Left forelimb (tissue), 1 donor: Measurements from ENCODE around the gene MIA2.
"Not testable (repeated sequence)": the region's sequence is repeated elsewhere in the genome, so short reads cannot be mapped to it uniquely, and the experiment has no call there.

Experiments used
- DNase-seq: peaks from one replicate; pipeline ENCODE4 v3.0.0-alpha.2; 2018; ENCODE audit warnings: low spot score

The MIA2 gene, protein sequence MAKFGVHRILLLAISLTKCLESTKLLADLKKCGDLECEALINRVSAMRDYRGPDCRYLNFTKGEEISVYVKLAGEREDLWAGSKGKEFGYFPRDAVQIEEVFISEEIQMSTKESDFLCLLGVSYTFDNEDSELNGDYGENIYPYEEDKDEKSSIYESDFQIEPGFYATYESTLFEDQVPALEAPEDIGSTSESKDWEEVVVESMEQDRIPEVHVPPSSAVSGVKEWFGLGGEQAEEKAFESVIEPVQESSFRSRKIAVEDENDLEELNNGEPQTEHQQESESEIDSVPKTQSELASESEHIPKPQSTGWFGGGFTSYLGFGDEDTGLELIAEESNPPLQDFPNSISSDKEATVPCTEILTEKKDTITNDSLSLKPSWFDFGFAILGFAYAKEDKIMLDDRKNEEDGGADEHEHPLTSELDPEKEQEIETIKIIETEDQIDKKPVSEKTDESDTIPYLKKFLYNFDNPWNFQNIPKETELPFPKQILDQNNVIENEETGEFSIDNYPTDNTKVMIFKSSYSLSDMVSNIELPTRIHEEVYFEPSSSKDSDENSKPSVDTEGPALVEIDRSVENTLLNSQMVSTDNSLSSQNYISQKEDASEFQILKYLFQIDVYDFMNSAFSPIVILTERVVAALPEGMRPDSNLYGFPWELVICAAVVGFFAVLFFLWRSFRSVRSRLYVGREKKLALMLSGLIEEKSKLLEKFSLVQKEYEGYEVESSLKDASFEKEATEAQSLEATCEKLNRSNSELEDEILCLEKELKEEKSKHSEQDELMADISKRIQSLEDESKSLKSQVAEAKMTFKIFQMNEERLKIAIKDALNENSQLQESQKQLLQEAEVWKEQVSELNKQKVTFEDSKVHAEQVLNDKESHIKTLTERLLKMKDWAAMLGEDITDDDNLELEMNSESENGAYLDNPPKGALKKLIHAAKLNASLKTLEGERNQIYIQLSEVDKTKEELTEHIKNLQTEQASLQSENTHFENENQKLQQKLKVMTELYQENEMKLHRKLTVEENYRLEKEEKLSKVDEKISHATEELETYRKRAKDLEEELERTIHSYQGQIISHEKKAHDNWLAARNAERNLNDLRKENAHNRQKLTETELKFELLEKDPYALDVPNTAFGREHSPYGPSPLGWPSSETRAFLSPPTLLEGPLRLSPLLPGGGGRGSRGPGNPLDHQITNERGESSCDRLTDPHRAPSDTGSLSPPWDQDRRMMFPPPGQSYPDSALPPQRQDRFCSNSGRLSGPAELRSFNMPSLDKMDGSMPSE (N-terminal part only)

DNA sequence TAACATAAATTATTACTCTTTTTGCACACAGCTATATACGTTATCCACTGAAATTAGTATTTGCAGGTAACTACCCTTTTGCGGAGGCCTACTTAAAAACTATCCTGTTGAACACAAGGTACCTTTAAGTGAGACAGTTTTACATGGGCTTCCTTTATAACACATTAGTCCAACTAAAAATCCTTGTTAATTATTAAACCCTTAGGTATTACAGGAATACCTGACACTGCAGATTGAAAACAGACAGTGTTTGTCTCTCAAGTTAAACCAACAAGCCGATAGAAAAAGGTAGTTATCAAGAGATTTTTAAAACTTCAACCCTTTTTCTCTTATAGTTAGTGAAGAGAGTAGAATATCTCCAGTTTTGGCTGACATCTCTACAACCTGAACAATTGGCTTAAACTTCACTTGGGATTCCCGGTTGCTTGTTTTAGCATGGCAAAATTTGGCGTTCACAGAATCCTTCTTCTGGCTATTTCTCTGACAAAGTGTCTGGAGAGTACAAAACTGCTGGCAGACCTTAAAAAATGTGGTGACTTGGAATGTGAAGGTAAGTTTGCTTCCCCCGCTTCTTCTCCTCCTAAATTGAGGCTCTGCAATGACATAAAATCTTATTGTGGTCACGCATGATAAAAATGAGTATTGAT lies at the start of gene MIA2:
MIA2 (plus strand) TSS at position 236 of the 647 bp plus-strand sequence; CDS start at position 436, 200 bp downstream.
- DNase-seq = no peak

DNA sequence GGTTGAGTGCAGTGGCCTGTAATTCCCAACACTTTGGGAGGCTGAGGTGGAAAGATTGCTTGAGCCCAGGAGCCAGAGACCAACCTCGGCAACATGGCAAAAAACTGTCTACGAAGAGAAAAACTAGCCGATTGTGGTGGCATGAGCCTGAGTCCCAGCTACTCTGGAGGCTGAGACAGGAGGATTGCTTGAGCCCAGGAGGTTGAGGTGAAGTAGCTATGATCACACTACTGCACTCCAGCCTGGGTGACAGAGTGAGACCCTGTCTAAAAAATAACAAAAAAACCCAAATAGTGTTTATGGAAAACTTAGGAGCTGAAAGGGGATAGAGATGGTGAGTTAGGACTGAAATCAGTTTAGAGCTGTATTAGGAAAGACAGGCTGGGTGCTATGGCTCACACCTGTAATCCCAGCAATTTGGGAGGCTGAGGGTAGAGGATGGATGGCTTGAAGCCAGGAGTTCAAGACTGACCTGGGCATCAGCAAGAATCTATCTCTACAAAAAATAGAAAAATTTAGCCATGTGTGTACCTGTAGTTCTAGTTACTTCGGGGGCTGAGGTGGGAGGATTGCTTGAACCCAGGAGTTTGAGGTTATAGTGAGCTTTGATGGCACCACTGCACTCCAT lies 49.0 kb upstream of the MIA2 start:
- no peak for DNase-seq

DNA sequence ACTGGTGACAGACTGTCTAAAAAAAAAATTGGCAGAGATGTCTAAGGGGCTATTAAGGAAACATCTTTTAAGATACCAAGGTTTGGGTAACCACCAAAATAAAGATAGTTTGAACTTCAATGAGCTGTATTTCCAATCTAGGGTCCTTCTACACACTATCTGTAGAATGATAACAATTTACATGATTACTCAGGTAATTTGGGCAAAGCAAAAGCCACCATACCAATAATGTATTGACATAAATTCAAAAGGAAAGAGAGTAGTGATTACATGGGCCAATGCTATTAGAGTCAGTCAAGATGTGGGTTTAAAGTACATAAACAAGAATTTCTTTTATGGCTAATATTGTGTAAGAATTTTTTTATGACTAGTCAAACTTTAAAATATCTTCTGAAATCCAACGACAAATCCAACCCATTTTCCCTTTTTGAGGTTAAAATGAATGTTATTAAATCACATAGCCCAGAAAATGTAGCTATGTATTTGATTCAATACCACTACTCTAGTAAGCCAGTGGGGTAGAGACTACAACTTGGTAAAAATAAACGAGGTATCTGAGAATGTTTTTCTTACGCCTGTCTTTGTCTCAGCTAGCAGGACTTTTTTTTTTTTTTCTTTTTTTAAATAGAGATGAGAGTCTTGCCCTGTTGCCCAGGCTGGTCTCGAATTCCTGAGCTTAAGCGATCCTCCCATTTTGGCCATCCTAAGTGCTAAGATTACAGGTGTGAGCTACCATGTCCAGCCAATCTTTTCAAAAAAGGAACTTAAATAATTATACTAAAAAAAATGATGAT lies 48.3 kb upstream of the MIA2 start:
- DNase-seq = no peak

DNA sequence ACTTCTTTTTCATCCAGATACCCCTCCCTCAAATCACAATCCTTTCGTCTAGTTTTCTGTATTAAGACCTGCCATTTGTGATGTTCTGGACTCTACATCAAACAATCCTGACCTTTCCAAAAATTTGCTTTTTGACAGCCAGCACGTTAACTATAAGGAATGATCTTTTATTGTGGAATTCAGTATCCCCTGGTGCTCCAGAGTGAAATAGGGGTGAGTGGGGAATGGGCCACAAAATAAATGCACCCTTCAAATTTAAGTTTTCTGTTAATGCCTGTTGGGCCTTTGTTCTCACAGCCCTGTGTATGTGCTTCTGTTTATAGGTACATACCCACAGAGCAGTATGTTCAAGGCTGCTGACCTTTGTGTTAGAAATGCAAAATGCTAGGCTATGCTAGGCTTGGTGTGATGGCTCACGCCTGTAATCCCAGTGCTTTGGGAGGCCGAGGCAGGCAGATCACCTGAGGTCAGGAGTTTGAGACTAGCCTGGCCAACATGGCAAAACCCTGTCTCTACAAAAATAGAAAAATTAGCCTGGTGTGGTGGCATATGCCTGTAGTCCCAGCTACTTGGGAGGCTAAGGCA lies 46.7 kb upstream of the MIA2 start:
- DNase-seq = no peak

DNA sequence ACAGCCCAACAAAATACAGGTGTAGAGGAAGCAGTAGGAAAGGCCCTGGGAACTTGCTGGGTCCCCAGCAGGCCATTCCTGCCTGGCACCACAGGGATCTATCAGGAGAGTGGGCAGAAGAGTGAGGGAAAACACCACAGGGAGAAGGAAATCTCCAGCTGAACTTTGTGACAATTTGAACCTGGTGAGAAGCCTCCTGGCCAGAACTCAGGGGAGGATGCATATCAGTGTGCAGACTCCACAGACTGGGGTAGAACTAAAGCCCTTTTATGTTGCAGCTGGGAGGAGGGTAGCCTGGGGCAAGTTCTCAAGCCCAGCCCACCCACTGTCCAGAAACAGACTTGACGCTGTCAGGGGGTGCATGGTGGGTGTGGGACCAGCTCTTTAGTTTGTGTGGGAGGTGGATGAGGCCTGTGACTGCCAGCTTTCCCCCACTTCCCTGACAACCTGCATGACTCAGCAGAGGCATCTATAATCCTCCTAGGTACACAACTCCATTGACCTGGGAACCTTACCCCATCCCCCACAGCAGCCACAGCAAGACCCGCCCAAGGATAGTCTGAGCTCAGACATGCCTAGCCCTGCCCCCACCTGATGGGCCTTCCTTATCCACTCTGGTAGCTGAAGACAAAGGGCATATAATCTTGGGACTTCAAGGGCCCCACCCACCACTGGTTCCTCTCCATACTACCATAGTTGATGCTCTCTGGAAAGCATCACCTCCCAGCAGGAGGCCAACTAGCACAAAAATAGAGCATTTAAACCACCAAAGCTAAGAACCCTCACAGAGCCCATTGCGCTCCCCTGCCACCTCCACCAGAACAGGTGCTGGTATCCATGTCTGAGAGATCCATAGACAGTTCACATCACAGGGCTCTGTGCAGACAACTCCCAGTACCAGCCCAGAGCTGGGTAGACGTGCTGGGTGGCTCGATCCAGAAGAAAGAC lies 29.8 kb upstream of the MIA2 start:
- no peak for DNase-seq

DNA sequence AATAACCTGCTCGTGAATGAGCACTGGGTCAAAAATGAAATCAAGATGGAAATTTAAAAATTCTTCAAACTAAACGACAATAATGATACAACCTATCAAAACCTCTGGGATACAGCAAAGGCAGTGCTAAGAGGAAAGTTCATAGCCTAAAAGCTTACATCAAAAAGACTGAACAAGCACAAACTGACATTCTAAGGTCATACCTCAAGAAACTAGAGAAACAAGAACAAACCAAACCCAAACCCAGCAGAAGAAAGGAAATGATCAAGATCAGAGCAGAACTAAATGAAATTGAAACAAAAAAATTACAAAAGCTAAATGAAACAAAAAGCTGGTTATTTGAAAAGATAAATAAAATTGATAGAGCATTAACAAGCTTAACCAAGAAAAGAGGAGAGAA lies 26.3 kb upstream of the MIA2 start:
- not testable (repeated sequence) for DNase-seq

DNA sequence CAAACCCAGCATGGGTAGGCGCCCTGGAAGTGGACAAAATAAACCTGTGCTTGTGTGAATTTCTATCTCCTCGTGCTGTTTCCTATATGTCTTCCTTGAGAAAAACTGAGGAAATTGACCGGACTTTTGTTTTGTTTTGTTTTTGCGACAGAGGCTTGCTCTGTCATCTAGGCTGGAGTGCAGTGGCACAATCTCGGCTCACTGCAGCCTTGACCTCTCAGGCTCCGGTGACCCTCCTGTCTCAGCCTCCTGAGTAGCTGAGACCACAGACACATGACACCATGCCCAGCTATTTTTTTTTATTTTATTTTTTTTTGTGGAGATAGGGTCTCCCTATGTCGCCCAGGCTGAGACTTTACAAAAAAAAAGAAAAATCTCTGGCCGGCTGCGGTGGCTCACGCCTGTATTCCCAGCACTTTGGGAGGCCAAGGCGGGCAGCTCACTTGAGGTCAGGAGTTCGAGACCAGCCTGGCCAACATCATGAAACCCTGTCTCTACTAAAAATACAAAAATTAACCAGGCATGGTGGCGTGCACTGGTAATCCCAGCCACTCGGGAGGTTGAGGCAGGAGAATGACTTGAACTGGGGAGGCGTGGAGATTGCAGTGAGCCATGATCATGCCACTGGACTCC lies 22.5 kb upstream of the MIA2 start:
- DNase-seq = no peak

DNA sequence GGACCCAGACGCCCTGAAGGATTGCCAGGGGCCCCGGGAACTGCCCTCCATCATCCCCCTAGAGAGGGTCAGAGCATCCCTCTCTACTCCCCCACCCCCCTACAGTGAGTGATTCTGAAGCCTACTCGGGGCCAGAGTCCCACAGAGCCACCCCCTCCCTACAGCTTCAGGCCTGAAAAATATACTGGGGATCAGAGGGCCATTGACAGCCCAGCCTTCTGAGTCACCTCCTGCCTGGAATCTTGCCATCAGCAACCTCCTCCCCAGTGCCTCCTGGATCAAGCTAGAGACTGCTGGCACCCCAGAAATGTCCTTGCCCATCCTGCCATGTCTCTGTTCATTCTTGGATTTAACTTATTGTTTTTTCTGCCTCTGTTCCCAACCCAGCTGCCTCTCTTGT lies 21.7 kb upstream of the MIA2 start:
- DNase-seq = no peak

DNA sequence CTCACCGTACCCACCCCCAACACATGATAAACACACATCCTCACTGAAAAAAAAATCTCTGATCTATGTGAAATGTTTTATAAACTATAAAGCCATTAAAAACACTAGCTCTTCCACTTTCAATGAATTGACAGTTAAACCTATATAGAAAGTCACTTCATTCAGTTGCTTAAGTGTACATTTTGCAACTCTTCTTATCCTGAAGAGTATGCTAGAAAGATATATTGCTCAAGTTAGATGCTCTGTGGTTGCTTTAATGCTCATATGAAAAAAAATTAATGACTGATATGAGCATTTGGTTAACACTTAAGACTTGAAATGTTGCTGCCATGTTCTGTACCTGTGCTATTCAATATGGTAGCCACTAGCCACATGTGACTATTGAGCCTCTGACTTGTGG lies 21.0 kb upstream of the MIA2 start:
- DNase-seq = no peak

DNA sequence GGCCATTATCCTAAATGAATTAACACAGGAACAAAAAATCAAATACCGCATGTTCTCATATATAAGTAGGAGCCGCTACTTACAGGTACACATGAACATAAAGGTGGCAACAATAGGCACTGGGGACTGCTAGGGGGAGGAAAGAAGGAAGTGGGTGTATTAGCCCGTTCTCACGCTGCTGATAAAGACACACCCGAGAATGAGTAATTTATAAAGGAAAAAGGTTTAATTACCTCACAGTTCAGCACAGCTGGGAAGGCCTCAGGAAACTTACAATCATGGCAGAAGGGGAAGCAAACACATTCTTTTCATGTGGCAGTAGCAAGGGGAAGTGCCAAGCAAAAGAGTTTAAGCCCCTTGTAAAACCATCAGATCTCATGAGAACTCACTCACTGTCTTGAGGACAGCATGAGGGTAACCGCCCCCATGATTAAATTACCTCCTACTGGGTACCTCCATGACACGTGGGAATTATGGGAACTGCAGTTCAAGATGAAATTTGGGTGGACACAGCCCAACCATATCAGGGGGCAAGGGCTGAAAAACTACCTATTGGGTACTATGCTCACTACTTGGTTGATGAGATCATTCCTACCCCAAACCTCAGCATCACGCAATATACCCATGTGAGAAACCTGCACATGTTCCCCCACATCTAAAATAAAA lies 16.4 kb upstream of the MIA2 start:
- DNase-seq = no peak

DNA sequence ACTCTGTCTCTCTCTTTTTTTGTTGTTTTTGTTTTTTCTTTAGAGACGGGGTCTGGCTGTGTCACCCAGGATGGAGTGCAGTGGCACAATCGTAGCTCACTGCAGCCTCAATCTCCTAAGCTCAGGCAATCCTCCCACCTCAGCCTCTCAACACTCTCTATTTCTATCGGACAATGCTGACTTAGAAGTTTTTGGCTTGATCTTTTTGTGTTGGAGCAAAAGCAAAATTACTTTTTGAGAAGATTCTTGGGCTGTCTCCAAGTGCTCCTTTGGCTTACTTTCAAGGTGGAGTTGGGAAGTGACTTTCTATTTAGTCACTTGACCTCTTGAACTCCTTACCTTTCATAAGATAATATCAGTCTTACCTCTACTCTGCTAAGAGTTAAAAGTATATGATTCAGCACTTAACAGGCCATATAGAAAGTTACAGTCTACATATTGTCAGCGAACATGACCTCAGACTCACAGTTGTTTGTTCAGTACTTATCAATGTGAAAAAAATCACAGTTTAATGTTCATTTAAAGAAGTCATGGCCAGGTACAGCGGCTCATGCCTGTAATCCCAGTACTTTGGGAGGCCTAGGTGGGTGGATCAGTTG lies 15.4 kb upstream of the MIA2 start:
- DNase-seq = no peak

DNA sequence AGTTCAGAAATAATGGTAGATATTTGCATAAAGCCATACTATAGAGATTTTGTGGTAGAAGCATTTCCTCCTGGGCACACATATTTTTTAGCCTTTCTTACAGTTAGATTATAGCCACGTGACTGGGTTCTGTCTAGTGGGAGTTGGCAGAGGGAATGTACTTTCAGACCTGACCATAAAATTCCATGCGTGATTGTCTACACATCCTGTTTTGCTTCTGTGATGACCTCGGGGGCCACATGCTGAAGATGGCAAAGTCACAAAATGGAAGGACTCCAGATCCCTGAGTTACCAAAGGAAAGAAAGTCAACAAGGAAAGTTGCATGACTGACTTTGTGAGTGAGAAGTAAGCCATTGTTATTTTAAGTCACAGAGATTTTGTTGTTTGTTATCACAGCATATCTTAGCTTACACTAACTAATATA lies 14.6 kb upstream of the MIA2 start:
- DNase-seq = no peak

DNA sequence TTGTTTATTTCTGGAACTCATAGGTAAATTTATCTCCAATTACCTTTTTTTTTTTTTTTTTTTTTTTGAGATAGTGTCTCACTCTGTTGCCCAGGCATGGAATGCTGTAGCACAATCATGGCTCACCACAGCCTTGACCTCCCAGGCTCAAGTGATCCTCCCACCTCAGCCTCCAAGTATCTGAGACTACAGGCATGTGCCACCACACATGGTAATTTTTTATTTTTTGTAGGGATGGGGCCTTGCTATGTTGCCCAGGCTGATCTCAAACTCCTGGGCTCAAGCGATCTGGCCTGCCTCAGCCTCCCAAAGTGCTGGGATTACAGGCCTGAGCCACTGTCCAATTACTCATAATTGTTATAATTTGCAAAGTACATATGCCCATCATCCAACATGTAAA lies 13.2 kb upstream of the MIA2 start:
- DNase-seq = not testable (repeated sequence)

DNA sequence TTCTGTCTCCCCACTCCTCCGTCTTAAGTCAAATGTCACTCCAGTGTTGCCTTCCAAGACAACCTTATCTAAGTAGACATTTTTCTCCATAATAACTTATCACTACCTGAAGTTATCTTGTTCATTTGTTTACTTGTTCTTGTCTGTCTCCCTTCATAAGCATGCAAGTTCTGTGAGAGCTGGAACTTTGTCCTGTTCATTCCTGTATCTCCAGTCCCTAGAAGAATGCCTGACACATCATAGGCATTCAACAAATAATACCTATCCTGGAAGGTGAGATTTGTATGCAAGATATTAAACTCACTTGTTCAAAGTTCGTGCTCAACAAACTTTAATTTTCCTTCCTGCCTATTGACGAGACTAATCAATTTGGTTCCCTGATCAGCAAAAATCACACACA lies 5.7 kb upstream of the MIA2 start:
- no peak for DNase-seq

DNA sequence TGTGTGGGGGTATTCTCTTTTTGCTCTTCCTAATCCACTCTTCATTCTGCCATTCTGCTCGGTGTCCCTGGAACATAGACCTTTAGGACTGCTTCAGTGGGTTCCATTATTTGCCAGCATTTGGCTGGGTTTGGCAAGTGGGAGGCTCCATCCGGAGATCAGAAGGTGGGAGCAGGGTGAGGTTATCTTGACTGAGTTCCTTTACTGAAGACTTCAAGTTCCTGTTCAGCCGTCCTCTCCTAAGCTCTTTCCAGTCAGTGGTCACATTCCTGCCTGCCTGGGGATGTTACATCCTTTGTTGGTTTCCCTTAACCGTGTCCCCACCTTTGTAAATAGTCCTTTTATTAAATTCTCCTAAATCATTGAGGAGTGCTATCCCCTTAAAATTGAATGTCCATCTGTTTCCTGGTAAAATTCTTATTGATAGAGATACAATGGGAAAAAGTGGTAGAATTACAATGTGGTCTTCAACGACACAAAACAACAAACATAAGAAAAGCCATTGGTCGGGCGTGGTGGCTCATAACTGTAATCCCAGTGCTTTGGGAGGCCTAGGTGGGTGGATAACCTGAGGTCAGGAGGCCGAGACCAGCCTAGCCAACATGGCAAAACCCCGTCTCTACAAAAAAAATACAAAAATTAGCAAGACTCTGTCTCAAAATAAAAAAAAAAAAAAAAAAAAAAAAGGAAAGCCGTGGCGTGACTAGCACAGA lies 5.0 kb upstream of the MIA2 start:
- no peak for DNase-seq

DNA sequence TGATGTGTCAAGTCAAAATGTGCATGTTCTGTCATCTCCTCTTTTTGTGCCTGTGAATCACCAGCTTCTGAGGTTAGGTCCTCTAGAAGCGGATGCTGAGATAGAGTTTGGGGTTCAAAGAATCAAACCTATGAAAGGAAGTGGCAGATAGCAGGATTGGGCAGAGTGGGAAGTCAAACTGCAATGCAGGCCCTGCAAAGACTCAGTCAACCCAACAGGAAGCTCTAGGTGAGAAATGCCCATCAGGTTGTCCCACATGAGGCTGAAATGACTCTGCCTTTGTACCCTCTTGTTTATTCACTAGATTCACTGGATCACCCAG lies 4.5 kb upstream of the MIA2 start:
- DNase-seq = no peak

DNA sequence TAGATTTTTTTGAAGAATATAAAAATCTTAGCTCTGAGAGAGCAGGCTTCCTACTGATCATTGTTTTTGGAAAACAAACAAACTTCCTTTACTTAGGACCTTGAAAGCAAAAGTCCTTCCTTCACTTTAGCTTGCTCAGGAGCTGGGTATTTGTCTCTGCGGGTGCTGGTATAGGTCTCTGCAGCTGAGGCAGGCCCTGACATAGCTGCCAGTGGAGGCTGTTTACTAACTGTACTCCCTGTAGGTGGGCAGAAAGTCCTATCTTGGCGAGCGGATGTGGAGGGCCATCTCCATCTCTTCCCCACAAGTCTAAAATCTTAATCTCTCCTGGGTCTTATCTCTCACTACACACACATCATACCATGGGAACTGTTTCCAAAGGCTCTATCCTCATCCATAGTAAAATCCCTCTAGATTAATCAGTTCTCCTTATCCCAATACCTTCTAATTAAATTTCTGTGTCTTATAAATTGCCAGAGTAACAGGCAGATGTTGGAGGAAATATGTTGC lies 4.1 kb upstream of the MIA2 start:
- DNase-seq = no peak
